ENCODE results near the gene ICA1L.
"Not testable (repeated sequence)": the region's sequence is repeated elsewhere in the genome, so short reads cannot be mapped to it uniquely, and the experiment has no call there.

ICA1L gene

DNA sequence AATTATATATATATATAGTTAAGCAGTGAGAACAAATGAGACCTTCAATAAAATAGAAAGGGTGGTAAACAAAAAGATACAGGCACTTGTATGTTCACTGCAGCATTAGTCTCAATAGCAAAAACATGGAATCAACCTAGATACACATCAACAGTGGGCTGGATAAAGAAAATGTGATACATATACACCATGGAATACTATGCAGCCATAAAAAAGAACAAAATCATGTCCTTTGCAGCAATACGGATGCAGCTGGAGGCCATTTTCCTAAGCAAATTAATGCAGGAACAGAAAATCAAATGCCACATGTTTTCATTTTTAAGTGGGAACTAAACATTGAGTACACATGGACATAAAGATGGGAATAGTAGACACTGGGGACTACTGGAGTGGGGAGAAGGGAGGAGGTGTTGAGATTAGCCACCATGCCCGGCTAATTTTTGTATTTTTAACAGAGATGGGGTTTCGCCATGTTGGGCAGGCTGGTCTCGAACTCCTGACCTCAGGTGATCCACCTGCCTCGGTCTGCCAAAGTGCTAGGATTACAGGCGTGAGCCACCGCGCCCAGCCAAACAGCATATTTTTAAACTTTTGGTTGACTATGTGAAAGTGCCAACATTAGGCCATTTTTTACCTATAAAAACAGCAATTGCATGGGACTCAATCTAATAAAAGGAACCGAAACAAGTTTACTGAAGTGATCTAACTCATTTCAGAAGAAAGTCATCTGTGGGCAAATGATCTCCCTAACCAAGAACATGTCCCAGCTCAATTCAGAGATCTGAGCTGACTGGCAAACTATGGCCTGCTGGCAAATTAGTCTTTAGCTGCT is 23.7 kb downstream of the ICA1L start:
- DNase-seq (ENCODE audit: low spot score) = no peak

DNA sequence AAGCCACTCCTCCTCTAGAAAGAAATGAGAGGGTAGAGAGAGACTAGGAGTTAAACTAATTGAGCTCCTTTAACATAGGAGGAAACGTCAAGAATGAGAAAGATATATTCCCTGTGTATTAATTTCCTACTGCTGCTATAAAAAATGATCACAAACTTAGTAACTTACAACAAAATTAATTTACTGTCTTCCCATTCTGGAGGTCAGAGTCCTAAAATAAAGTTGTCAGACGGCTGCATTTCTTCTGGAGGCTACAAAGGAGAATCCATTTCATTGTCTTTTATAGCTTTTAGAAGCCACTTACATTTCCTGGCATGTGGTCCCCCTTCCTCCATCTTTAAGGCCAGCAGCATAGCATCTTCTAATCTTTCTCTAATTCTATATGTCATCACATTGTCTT is 26.9 kb downstream of the ICA1L start:
- DNase-seq (ENCODE audit: low spot score) = no peak

DNA sequence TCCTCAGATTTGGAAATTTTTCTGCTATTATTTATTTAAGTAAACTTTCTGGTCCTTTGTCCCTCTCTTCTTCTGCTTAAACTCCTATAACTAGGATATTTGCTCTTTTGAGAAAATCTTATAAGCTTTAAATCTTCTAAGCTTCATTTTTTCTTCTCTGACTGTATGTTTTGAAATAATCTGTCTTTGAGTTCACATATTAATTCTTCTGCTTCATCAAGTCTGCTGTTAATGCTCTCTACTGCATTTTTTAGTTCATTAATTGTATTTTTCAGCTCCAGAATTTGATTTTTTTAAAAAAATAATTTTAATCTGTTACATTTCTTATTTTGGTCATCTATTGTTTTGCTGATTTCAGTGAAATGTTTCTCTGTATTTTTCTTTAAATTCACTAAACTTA is 28.9 kb downstream of the ICA1L start:
- DNase-seq (ENCODE audit: low spot score) = no peak

DNA sequence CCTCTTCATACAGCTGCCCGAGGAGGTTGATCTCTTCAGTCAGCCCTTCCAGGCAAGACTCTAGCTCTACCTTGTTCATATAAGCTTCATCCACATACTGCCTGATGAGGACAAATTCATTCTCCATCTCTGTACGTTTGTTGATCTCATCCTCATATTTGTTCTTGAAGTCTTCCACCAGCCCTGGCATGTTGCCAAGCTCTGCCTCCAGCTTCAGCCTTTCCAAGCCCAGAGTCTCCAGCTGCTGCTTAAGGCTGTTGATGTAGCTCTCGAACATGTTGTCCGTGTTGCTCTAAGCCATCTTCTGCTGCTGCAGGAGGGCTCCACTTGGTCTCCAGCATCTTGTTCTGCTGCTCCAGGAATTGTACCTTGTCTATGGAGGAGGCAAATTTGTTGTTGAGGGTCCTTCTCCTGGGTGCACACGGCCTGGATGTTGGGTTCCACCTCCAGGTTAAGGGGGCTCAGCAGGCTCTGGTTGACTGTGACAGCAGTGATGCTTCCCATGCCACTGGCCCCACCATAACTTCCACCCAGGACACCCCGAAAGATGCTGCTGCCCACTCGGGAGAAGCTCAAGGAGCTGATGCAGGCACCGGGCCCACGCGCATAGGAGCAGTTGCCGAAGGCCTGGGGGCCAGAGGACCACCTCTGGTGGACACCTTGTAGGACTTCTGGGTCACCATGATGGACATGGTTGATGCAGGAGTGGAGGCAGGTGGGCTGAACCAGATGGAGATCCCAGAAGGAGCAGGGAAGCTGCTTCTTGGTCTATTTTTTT is 30.3 kb downstream of the ICA1L start:
- no peak for DNase-seq (ENCODE audit: low spot score)

DNA sequence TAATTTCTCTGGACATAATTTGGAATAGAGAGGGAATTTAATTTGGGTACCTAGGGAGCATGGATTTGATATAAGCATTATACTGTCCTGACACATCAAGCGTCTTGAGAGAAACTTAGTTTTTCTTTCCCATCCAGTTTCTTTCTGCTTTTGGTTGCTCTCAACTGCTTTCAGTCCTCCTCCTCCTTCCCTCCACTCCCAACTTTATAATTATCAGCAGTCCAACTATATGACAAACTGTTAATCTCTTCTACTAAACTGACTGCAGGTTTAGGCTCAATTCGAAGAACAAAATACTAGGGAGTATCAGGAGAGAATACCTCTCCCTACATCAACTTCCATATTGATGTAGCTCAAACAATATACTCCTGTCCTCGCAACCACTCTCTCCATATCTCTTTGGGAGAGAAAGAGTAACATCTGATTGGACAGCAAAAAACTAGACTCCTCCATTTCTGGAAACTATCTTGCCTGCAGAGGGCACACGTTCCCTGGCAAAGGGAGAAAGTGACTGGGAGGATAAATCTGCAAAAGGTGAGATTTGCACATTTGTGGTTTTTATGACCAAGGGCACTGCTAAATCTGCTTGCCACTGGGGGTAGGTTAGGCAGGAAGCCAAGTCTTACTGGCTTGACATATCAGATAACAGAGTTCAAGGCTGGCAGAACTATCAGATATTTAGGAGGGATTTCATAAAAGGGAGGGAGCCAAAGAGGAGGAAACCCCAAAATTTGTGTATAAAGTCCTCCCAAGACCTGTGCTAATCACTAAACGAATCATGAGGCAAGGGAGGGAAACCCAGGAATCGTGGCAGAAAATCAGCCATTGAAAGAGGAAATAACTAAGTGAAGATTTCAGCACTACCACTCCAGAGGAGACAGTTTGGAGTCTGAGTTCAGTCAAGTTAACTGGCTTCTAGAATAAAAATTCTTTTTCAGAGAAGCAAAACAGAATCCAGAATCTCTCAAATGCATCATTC is 40.0 kb downstream of the ICA1L start:
- DNase-seq (ENCODE audit: low spot score) = peak; percentile 59

DNA sequence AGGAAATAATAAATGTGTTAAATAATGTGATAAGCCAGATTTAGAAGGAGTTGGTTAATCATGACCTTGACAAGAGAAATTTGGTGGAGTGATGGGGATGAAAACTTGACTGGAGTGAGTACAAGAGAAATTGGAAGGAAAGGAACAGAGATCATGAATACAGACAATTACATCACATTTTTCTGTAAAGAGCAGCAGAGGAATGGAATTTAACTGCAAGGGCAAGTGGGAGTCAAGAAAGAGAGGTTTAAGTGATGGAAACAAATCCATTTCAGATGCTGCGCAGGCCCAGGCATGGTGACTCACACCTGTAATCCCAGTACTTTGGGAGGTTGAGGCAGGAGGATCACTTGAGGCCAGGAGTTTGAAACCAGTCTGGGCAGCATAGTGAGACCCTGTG is 46.7 kb downstream of the ICA1L start:
- no peak for DNase-seq (ENCODE audit: low spot score)

DNA sequence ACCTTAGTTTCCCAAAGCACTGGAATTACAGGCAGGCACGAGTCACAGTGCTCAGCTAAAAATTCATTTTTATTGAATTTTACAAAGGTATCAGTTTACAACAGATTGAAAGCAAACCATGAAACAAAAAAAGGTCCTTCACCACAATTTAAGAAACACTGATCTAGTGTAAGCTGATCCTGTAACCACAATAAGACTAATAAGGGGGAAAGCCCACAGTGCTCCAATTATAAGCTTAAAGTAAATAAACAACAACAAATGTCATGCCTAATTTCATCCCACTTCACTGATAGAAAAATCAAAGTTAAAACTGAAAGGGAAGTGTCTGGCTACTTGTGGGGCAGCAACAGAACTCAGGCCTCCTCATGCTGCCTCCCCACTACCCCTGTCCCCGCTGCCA is 49.2 kb downstream of the ICA1L start:
- no peak for DNase-seq (ENCODE audit: low spot score)

DNA sequence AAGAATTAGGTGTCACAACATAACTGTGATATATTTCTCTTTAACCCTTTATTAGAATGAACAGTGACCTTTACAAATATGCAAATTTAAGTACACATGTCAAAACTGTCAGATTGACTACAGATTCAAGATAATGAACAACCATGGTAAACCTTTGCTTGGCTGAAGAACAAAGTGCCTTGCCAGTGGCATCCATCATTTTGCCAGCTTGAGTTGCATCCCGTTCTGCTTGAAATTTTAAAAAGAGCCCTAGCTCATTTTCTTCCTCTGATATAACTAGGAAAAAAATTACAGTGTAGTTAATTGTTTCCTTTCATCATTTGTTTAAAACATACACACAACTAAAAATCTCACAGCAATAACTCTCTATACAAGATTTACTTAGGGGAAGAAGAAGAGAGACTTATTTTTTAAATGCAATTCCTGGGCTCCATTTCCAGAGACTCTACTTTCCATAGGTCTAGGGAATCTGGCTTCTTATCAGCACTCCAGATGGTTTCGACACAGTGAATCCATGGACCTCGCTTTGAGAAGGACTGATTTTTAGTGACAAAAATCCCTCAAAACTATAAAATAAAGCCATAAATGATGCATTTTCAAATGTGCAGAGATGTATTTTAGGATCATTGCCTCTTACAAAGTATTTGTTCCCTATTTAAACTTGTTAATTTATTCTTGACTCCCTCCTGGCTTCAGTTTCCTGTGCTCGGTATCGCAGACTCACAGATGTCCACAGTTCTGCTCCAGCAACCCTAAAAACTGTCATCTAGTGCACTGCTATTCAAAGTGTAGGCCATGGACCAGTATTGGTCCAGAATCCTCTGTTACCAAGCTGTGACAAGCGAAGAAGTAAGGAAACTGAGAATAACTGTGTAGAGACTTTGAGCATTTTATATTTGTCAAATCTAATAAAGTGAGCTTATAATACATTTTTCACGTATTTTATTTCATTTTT is 50.1 kb downstream of the ICA1L start:
- DNase-seq (ENCODE audit: low spot score) = no peak

DNA sequence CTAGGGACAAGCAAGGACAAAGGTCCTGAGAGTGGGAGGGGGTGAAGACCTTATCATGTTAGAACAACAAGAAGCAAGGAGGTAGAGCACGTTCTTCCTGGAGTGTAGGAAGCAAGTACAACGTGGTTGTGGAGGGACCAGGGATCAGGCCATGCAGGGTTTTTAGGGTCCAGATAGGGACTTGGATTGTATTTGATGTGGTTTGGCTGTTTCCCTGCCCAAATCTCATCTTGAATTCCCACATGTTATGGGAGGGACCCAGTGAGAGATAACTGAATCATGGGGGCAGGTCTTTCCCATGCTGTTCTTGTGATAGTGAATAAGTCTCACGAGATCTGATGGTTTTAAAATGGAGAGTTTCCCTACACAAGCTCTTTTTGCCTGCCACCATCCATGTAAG is 53.2 kb downstream of the ICA1L start:
- no peak for DNase-seq (ENCODE audit: low spot score)

DNA sequence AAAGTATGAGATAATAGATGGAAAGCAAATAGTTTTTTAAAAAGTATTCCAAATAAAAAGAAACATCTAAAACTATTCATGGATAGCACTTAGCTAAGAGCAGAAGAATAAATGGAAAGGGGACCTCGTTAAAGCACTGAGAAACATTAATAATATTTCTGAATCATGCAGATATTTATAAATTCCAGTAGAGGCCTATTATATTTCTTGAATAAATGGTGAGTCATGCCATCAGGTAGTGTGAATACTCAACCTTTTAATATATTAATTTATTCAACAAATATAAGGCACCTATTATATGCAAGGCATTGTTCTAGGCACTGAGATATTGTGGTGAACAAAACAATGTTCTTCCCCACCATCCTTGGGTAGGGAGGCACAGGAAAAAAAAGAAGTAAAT is 53.8 kb downstream of the ICA1L start:
- no peak for DNase-seq (ENCODE audit: low spot score)

DNA sequence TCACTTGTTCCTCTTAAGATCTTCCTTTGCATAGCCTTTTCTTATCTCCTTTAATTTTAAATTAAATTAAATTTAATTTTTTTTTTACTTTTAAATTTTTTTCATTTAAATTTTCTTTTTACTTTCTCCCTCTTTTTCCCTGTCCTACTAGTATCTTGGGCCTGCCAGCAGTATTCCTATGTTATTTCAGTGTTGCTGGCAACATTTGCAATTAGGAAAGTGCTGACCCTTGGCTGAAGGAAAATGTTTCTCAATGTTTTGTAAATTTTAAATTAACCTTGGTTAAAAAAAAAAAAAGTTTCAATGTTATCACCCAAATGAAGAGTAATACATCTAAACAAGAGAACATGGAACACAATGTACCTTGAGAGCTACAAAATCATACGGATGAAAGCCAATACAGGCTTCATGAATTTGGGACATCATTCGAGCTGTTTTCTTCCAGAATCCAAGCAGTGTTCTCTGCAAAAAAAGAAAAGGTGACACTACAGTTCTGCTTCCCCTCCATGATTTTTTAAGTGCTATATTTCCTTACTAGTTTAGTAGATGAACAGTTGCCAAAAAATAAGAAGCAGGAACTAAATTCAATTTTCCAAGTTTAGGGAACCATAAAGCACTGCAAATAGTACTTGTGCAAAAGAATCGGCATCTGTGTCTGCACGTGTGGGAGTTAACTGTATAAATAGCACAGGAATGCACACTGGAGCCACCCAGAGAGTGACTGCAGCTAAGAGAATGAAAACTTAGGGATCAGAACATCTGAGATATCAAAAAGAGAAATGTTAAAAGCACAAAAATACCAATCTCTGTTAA is 55.8 kb downstream of the ICA1L start:
- DNase-seq (ENCODE audit: low spot score) = no peak

DNA sequence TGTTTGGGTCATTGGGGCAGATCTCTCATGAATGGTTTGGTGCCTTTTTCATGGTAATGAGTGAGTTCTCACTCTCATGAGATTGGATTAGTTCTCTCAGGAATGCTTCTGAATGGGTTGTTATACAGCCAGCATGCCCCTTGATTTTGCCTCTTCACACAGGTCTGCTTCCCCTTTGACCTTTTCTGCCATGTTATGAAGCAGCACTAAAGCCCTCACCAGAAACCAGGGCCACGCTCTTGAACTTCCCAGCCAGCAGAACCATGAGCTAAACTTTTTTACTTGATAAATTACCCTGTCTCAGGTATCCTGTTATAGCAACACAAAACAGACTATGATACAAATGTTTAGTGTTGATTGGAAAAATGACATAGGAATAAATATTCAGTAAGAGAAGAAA is 57.3 kb downstream of the ICA1L start:
- no peak for DNase-seq (ENCODE audit: low spot score)

DNA sequence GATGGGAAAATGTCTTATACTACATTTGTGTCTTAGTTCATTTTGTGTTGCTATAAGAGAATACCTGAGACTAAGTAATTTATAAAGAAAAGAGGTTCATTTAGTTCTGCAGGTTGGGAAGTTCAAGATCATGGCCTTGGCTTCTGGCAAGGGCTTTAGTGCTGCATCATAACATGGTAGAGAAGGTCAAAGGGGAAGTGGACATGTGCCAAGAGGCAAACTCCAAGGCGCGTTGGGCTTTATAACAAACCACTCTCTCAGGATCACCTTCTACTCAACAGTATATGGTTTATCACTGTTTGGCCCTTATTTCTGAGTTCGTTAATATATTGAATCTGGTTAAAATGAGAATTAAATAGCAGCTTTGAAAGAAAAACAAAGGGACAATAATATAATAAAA is 58.2 kb downstream of the ICA1L start:
- no peak for DNase-seq (ENCODE audit: low spot score)

DNA sequence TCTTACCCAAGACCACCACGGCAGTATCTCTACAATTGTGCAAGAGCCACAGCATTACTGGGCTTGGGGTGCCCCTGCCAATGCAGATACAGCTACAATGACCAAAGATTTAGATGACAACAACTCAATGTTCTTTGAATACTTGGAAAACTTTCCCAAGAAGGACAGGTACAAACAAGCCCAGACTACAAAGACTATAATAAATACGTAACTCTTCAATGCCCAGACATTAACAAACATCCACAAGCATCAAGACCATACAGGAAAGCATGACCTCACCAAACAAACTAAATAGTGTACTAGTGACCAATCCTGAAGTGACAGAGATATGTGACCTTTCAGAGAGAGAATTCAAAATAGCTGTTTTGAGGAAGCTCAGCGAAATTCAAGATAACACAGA is 62.8 kb downstream of the ICA1L start:
- no peak for DNase-seq (ENCODE audit: low spot score)

DNA sequence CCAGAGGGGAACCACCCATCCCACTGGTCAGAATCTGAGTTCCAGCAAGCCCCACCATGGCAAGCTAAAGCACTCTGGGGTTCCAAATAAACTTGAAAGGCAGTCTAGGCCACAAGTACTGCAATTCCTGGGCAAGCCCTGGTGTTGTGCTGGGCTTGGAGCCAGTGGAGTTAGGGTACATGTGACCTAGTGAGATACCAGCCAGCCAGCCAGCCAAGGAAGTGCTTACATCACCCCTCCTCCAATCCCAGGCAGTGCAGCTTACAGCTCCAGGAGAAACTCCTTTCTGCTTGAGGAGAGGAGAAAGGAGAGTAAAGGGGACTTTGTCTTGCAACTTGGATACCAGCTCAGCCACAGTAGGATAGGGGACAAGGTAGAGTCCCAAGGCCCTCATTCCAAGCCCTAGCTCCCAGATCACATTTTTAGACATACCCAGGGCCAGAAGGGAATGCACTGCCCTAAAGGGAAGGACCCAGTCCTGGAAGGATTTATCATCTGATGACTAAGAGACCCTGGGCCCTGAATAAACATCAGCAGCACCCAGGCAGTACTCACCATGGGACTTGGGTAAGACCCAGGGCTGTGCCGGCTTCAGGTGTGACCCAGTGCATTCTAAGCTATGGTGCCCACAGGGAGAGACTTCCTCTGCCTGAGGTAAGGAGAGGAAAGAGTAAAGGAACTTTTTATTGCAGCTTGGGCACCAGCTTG is 64.0 kb downstream of the ICA1L start:
- not testable (repeated sequence) for DNase-seq (ENCODE audit: low spot score)

DNA sequence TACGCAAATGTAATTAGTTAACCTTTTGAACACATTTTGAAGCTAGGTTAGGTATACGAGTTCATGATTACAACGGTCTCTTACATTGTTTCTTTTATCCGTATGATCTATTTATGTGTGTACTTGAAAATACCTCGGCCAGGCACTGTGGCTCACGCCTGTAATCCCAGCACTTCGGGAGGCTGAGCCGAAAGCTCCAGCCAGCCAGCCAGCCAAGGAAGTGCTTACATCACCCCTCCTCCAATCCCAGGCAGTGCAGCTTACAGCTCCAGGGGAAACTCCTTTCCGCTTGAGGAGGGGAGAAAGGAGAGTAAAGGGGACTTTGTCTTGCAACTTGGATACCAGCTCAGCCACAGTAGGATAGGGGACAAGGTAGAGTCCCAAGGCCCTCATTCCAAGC is 65.7 kb downstream of the ICA1L start:
- not testable (repeated sequence) for DNase-seq (ENCODE audit: low spot score)

DNA sequence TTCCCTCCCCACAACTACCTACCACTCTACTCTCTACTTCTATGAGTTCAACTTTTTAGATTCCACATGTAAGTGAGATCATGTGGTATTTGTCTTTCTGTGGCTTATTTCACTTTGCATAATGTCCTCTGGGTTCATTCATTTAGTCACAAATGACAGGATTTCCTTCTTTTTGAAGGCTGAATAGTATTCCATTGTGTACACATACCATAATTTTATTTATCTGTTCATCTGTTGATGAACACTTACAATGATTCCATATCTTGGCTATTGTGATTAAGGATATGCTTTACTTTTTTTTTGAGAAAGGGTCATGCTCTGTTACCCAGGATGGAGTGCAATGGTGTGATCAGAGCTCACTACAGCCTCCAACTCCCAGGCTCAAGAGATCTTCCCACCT is 73.6 kb downstream of the ICA1L start:
- no peak for DNase-seq (ENCODE audit: low spot score)

DNA sequence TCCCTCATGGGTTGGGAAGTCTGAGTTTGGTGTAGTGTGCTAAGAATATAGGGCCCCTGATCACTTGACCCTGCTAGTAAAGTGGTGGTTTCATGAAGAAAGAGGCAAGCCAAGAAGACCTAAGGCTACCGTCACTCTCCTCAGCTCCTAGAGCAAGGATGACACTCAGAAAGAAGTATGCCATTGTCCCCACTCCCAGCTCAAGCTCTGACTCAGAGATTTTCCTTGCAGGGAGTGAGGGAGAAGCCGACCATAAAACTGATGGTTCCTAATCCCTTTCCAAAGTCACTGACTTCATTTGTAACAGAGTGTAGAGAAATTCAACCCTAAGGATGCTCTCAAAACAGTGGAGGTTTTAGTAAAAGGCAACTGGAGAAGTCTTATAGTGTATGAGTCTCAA is 80.9 kb downstream of the ICA1L start:
- no peak for DNase-seq (ENCODE audit: low spot score)

DNA sequence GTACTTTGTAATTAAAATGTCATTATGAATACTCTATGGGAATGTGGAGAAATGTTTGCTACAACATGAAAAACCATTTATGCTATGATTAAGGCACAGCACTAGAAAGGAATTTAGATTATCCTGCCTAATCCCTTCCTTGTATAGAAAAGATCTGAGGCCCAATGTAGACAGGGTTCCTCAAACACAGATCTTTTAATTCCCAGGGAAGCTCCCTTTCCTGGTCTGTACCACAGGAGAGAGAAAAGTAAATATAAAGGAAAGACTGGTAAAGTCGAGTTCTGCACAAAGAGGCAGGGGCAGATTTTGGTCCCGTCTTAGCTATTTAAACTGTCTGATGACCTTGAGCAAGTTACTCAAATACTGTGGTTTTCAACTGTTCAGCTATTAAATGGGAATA is 84.7 kb downstream of the ICA1L start:
- no peak for DNase-seq (ENCODE audit: low spot score)

Data from D341Med (cell line).